ENCODE measurements around the gene TRPT1.

Gene TRPT1

DNA sequence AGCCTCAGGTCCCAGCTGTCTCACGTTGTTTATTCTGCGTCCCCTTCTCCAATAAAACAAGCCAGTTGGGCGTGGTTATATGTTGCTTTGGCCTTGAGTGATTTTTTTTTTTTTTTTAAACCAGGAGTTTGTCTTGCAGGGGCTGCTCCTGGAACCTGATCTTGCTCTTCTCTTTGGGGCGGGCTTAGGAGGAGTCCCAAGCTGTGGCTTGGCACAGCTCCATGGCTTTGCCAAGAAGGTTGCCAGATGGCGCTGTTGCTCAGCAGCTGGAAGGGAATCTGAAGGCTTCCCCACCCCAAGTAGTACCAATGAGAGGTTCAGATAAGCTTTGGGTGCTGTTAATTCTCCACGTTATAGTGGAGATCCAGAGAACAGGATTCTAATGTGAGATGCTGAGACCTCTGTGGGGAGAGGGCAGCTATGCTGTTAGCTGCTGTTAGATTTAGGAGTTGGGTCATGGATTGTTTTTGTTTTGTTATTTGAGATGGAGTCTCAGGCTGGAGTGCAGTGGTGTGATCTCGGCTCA lies 21.5 kb downstream of the TRPT1 start (continued):
- TF ChIP-seq, protein P1, sequence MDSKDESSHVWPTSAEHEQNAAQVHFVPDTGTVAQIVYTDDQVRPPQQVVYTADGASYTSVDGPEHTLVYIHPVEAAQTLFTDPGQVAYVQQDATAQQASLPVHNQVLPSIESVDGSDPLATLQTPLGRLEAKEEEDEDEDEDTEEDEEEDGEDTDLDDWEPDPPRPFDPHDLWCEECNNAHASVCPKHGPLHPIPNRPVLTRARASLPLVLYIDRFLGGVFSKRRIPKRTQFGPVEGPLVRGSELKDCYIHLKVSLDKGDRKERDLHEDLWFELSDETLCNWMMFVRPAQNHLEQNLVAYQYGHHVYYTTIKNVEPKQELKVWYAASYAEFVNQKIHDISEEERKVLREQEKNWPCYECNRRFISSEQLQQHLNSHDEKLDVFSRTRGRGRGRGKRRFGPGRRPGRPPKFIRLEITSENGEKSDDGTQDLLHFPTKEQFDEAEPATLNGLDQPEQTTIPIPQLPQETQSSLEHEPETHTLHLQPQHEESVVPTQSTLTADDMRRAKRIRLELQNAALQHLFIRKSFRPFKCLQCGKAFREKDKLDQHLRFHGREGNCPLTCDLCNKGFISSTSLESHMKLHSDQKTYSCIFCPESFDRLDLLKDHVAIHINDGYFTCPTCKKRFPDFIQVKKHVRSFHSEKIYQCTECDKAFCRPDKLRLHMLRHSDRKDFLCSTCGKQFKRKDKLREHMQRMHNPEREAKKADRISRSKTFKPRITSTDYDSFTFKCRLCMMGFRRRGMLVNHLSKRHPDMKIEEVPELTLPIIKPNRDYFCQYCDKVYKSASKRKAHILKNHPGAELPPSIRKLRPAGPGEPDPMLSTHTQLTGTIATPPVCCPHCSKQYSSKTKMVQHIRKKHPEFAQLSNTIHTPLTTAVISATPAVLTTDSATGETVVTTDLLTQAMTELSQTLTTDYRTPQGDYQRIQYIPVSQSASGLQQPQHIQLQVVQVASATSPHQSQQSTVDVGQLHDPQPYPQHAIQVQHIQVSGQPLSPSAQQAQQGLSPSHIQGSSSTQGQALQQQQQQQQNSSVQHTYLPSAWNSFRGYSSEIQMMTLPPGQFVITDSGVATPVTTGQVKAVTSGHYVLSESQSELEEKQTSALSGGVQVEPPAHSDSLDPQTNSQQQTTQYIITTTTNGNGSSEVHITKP (tag by site-specific recombination; IDR thresholded peaks at IDR 0.05): peak; percentile 63; the same call in 1 of the 2 replicates
- TF ChIP-seq KLF7 (tag by site-specific recombination; IDR thresholded peaks at IDR 0.05; ENCODE audit: borderline replicate concordance): 0 out of 2 replicates have a peak, but pooled peaks have one; percentile 24
- TF ChIP-seq GLIS2 (tag by site-specific recombination; IDR thresholded peaks at IDR 0.05): no peak
- peak; percentile 52 for TF ChIP-seq ZNF654 (tag by site-specific recombination; IDR thresholded peaks at IDR 0.05; ENCODE audit: low read depth)
- TF ChIP-seq ZNF24 (tag by site-specific recombination; IDR thresholded peaks at IDR 0.05): 0 out of 2 replicates have a peak, but pooled peaks have one; percentile 44
- no peak for TF ChIP-seq ZNF146 (tag by site-specific recombination; IDR thresholded peaks at IDR 0.05)
- peak; percentile 74; the same call in 1 of the 2 replicates for TF ChIP-seq OSR2 (tag by site-specific recombination; IDR thresholded peaks at IDR 0.05)
- no peak for TF ChIP-seq GLI2 (tag by site-specific recombination; IDR thresholded peaks at IDR 0.05; ENCODE audit: borderline replicate concordance, low read depth)
- TF ChIP-seq TCF7L2 (IDR thresholded peaks at IDR 0.05; ENCODE audit: borderline replicate concordance, low read depth, low read length): no peak
- peak; percentile 98 for TF ChIP-seq ZNF341 (tag by site-specific recombination; IDR thresholded peaks at IDR 0.05; ENCODE audit: low read depth)
- TF ChIP-seq, protein P2, sequence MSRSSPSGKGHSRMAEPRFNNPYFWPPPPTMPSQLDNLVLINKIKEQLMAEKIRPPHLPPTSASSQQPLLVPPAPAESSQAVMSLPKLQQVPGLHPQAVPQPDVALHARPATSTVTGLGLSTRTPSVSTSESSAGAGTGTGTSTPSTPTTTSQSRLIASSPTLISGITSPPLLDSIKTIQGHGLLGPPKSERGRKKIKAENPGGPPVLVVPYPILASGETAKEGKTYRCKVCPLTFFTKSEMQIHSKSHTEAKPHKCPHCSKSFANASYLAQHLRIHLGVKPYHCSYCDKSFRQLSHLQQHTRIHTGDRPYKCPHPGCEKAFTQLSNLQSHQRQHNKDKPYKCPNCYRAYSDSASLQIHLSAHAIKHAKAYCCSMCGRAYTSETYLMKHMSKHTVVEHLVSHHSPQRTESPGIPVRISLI (tag by site-specific recombination; IDR thresholded peaks at IDR 0.05): peak; percentile 84
- TF ChIP-seq ZNF624 (tag by site-specific recombination; IDR thresholded peaks at IDR 0.05): no peak
- no peak for TF ChIP-seq GLI4 (tag by site-specific recombination; IDR thresholded peaks at IDR 0.05)
- TF ChIP-seq ZNF600 (tag by site-specific recombination; IDR thresholded peaks at IDR 0.05): peak; percentile 85
- no peak for TF ChIP-seq ZNF677 (tag by site-specific recombination; IDR thresholded peaks at IDR 0.05)
- no peak for TF ChIP-seq MZF1 (tag by site-specific recombination; IDR thresholded peaks at IDR 0.05; ENCODE audit: borderline replicate concordance)
- peak; percentile 68; the same call in 1 of the 2 replicates for TF ChIP-seq KLF9 (tag by site-specific recombination; IDR thresholded peaks at IDR 0.05; ENCODE audit: low read depth)
- no peak for TF ChIP-seq ZNF211 (tag by site-specific recombination; IDR thresholded peaks at IDR 0.05; ENCODE audit: low read depth)
- TF ChIP-seq ZNF184 (tag by site-specific recombination; IDR thresholded peaks at IDR 0.05): no peak
- no peak for TF ChIP-seq ZBTB20 (tag by site-specific recombination; IDR thresholded peaks at IDR 0.05)
- TF ChIP-seq GFI1B (tag by site-specific recombination; IDR thresholded peaks at IDR 0.05): no peak
- TF ChIP-seq ZNF610 (tag by site-specific recombination; IDR thresholded peaks at IDR 0.05; ENCODE audit: borderline replicate concordance): no peak
- no peak for TF ChIP-seq ZNF48 (tag by site-specific recombination; IDR thresholded peaks at IDR 0.05)
- no peak for TF ChIP-seq ZNF549 (tag by site-specific recombination; IDR thresholded peaks at IDR 0.05)
- TF ChIP-seq ZNF394 (tag by site-specific recombination; IDR thresholded peaks at IDR 0.05; ENCODE audit: borderline replicate concordance): no peak; the same call in 1 of the 2 replicates
- no peak for TF ChIP-seq ZSCAN16 (tag by site-specific recombination; IDR thresholded peaks at IDR 0.05)
- peak; percentile 69 for TF ChIP-seq IKZF3 (tag by site-specific recombination; IDR thresholded peaks at IDR 0.05)
- TF ChIP-seq ZNF366 (tag by site-specific recombination; conservative IDR thresholded peaks at IDR 0.05): peak; percentile 23; the same call in 1 of the 2 replicates
- TF ChIP-seq ZNF121 (tag by site-specific recombination; IDR thresholded peaks at IDR 0.05): no peak
- TF ChIP-seq ZNF785 (tag by site-specific recombination; IDR thresholded peaks at IDR 0.05): no peak
- TF ChIP-seq, protein P3, sequence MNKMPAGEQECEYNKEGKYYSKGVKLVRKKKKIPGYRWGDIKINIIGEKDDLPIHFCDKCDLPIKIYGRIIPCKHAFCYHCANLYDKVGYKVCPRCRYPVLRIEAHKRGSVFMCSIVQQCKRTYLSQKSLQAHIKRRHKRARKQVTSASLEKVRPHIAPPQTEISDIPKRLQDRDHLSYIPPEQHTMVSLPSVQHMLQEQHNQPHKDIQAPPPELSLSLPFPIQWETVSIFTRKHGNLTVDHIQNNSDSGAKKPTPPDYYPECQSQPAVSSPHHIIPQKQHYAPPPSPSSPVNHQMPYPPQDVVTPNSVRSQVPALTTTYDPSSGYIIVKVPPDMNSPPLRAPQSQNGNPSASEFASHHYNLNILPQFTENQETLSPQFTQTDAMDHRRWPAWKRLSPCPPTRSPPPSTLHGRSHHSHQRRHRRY (tag by site-specific recombination; IDR thresholded peaks at IDR 0.05): no peak
- TF ChIP-seq KLF8 (tag by site-specific recombination; IDR thresholded peaks at IDR 0.05): peak; percentile 67; the same call in 1 of the 2 replicates
- TF ChIP-seq GLIS1 (tag by site-specific recombination; IDR thresholded peaks at IDR 0.05): peak; percentile 34; the same call in 1 of the 2 replicates
- no peak for TF ChIP-seq ZNF658 (tag by site-specific recombination; IDR thresholded peaks at IDR 0.05)
- TF ChIP-seq ZNF558 (tag by site-specific recombination; IDR thresholded peaks at IDR 0.05): no peak

Measured in HEK293 (cell line).